PC-9 (cell line): ENCODE measurements around the gene WSCD2. TPM values are rescaled to one million over a fixed set of nuclear protein-coding genes. Genes with fewer than 3 reads are reported as not detected.

ENCODE experiments used
- BruUV-seq: library from RNA; stranded (reverse); fragments of 400-500 nt; replicated peaks from 2 replicates; lab custom pipeline; 2021; lab: Mats Ljungman, UMichigan
- CTCF ChIA-PET: fragments of 300-600 bp; sonication (Branson Sonifier 250); formaldehyde crosslinking; loops from one replicate; lab custom pipeline; 2022; ENCODE audit warnings: antibody characterized with exemption; lab: Charles Lee
- POLR2A ChIA-PET: fragments of 300-600 bp; sonication (Branson Sonifier 250); formaldehyde crosslinking; loops from one replicate; lab custom pipeline; 2022; ENCODE audit warnings: antibody characterized with exemption; ENCODE audit not compliant: unreplicated experiment; lab: Charles Lee
- DNase-seq, 2 experiments: peaks; one replicate each; pipeline versions ENCODE4 v3.0.0 to v3.0.0-alpha.2; 2015 to 2022; ENCODE audit warnings: mixed read lengths in 1 of 2
- H2AFZ ChIP-seq: fragments of 200-600 bp; sonication (generic); 2 replicates; pipeline ENCODE4 v1.8.1; 2017; ENCODE audit warnings: antibody characterized with exemption
- H3F3A ChIP-seq: fragments of 200-600 bp; sonication (generic); 2 replicates; pipeline ENCODE4 v1.8.1; 2017; ENCODE audit warnings: antibody characterized with exemption, mild to moderate bottlenecking, low read depth; ENCODE audit not compliant: insufficient read depth
- H3K27ac ChIP-seq: fragments of 200-600 bp; sonication (generic); 2 replicates; pipeline ENCODE4 v1.6.1; 2016; ENCODE audit warnings: mixed run types
- H3K27me3 ChIP-seq: fragments of 200-600 bp; sonication (generic); 2 replicates; pipeline ENCODE4 v1.6.1; 2016; ENCODE audit warnings: low read depth, mixed run types; ENCODE audit not compliant: insufficient read depth
- H3K36me3 ChIP-seq: fragments of 200-600 bp; sonication (generic); 2 replicates; pipeline ENCODE4 v1.6.1; 2016; ENCODE audit warnings: low read depth, mixed run types
- H3K4me1 ChIP-seq: fragments of 200-600 bp; sonication (generic); replicated peaks from 2 replicates; pipeline ENCODE4 v1.6.1; 2016; ENCODE audit warnings: mixed run types; ENCODE audit not compliant: insufficient read depth
- H3K4me2 ChIP-seq: fragments of 200-600 bp; sonication (generic); 2 replicates; pipeline ENCODE4 v1.6.1; 2017; ENCODE audit warnings: mixed run types
- H3K4me3 ChIP-seq: fragments of 200-600 bp; sonication (generic); 2 replicates; pipeline ENCODE4 v1.6.1; 2016; ENCODE audit warnings: mixed run types
- H3K79me2 ChIP-seq: fragments of 200-600 bp; sonication (generic); 2 replicates; pipeline ENCODE4 v1.6.1; 2017; ENCODE audit warnings: low read depth, mixed run types
- H3K9me2 ChIP-seq: fragments of 200-600 bp; sonication (generic); 2 replicates; pipeline ENCODE4 v1.8.1; 2017; ENCODE audit warnings: mild to moderate bottlenecking; ENCODE audit not compliant: insufficient read depth
- H3K9me3 ChIP-seq: fragments of 200-600 bp; sonication (generic); 2 replicates; pipeline ENCODE4 v1.8.1; 2016; ENCODE audit warnings: low read depth; ENCODE audit not compliant: insufficient read depth
- H4K20me1 ChIP-seq: fragments of 200-600 bp; sonication (generic); 2 replicates; pipeline ENCODE4 v1.8.1; 2017; ENCODE audit not compliant: insufficient read depth
- CTCF ChIP-seq: fragments of 200-600 bp; sonication (generic); conservative IDR thresholded peaks from 2 replicates; pipeline ENCODE4 v1.6.1; 2017; ENCODE audit warnings: mixed run types, antibody characterized with exemption, mild to moderate bottlenecking, moderate library complexity
- EZH2 ChIP-seq: fragments of 200-600 bp; sonication (generic); IDR thresholded peaks from 2 replicates; pipeline ENCODE4 v1.8.0; 2017; ENCODE audit warnings: antibody characterized with exemption, low read depth
- intact Hi-C: fragments of 100-400 bp; cut with micrococcal nuclease; formaldehyde crosslinking; loops from one replicate; pipeline ENCODE4 v1.10.0; 2022; ENCODE audit not compliant: unreplicated experiment
- total RNA-seq: library from RNA; stranded (reverse); gene quantifications from 2 replicates; pipeline ENCODE4 v1.2.3, GENCODE V29; 2021

WSCD2 gene
- total RNA-seq, 1 experiment from 2014 or later: not detected

- CTCF ChIA-PET: no interaction called here
- Histone ChIP-seq H4K20me1 (no peaks in the 10 kb centered on the region), H3K9me2 (no peaks in the 10 kb centered on the region), H3K4me1 (no peaks in the 10 kb centered on the region), H3K36me3 (no peaks in the 10 kb centered on the region), H3K27ac (no peak overlapping the region), H2AFZ (no peak overlapping the region), H3K27me3 (no peaks in the 10 kb centered on the region), H3F3A (no peaks in the 10 kb centered on the region), H3K4me3 (no peak overlapping the region), H3K4me2 (no peak overlapping the region), H3K79me2 (no peaks in the 10 kb centered on the region), H3K9me3 (no peaks in the 10 kb centered on the region; the same call in 1 of the 2 replicates)
- TF ChIP-seq CTCF: no peak
- TF ChIP-seq EZH2: no peak
- BruUV-seq: no TSS peak
- intact Hi-C loops: no loop called here
- no peak for DNase-seq
- POLR2A ChIA-PET: no interaction called here
Observed at GRCh38 chr12:108104657-108105056, 24.4 kb upstream of the WSCD2 start.

- Histone ChIP-seq H3F3A (no peaks in the 10 kb centered on the region), H3K4me3 (no peak overlapping the region), H2AFZ (no peak overlapping the region), H3K36me3 (no peaks in the 10 kb centered on the region), H3K4me2 (no peak overlapping the region), H3K4me1 (no peaks in the 10 kb centered on the region), H3K27me3 (peaks cover 10% of the 10 kb centered on the region; the same call in 1 of the 2 replicates), H3K79me2 (no peaks in the 10 kb centered on the region), H3K9me3 (no peaks in the 10 kb centered on the region; the same call in 1 of the 2 replicates), H3K9me2 (no peaks in the 10 kb centered on the region), H3K27ac (no peak overlapping the region), H4K20me1 (no peaks in the 10 kb centered on the region)
- POLR2A ChIA-PET: no interaction called here
- no TSS peak for BruUV-seq
- no peak for TF ChIP-seq EZH2
- TF ChIP-seq CTCF: no peak
- no peak for DNase-seq
- CTCF ChIA-PET: no interaction called here
- intact Hi-C loops: no loop called here
Observed at GRCh38 chr12:108106599-108106998, 22.5 kb upstream of the WSCD2 start.

- Histone ChIP-seq H3F3A (no peaks in the 10 kb centered on the region), H2AFZ (no peak overlapping the region), H3K9me3 (no peaks in the 10 kb centered on the region; the same call in 1 of the 2 replicates), H3K79me2 (no peaks in the 10 kb centered on the region), H4K20me1 (no peaks in the 10 kb centered on the region), H3K4me2 (no peak overlapping the region), H3K36me3 (no peaks in the 10 kb centered on the region), H3K4me3 (no peak overlapping the region), H3K27me3 (peaks cover 11% of the 10 kb centered on the region; the same call in 1 of the 2 replicates), H3K9me2 (no peaks in the 10 kb centered on the region), H3K27ac (no peak overlapping the region), H3K4me1 (no peaks in the 10 kb centered on the region)
- ChIA-PET POLR2A (no interaction called here), CTCF (no interaction called here)
- DNase-seq: no peak
- TF ChIP-seq CTCF (no peak), EZH2 (no peak)
- BruUV-seq: no TSS peak
- intact Hi-C loops: no loop called here
Observed at GRCh38 chr12:108107293-108107692, 21.8 kb upstream of the WSCD2 start.
